Lung (tissue), 12 donors: ENCODE results near the gene KBTBD12. TPM values are rescaled to one million over a fixed set of nuclear protein-coding genes. Genes with fewer than 3 reads are reported as not detected.
"Not testable (repeated sequence)": the region's sequence is repeated elsewhere in the genome, so short reads cannot be mapped to it uniquely, and the experiment has no call there.

Source experiments
- ATAC-seq: fragments of 200-7000 bp; cut with Tn5 transposase; one replicate; pipeline ENCODE4 v1.9.1; 2020; ENCODE audit warnings: moderate number of reproducible peaks; ENCODE audit not compliant: insufficient read depth, low FRiP score
- DNase-seq, 3 donors: peaks; one replicate each; pipeline ENCODE4 v3.0.0-alpha.2; 2013 to 2017
- H3K27ac ChIP-seq, 2 donors: one replicate each; pipeline ENCODE4 v1.5.1; 2013; ENCODE audit warnings: mild to moderate bottlenecking in 2 of 2, moderate library complexity in 2 of 2, control low read depth in 1 of 2, inconsistent platforms in 1 of 2, low read depth in 1 of 2, low read length in 1 of 2
- H3K27me3 ChIP-seq, 3 donors: one replicate each; pipeline ENCODE4 v1.5.1; 2013; ENCODE audit warnings: low read length in 2 of 3; ENCODE audit not compliant: control insufficient read depth in 3 of 3, insufficient read depth in 3 of 3
- H3K36me3 ChIP-seq, 4 donors: one replicate each; pipeline ENCODE4 v1.5.1; 2013; ENCODE audit warnings: low read length in 4 of 4, mild to moderate bottlenecking in 1 of 4, moderate library complexity in 1 of 4; ENCODE audit not compliant: control insufficient read depth in 4 of 4, insufficient read depth in 4 of 4
- H3K4me1 ChIP-seq, 5 donors: one replicate each; pipeline ENCODE4 v1.5.1; 2013; ENCODE audit warnings: low read length in 5 of 5, mild to moderate bottlenecking in 2 of 5, moderate library complexity in 1 of 5; ENCODE audit not compliant: control insufficient read depth in 5 of 5, insufficient read depth in 5 of 5
- H3K4me3 ChIP-seq: one replicate; pipeline ENCODE4 v1.5.1; 2013; ENCODE audit warnings: mild to moderate bottlenecking, control low read depth, moderate library complexity
- H3K9ac ChIP-seq, 2 donors: one replicate each; pipeline ENCODE4 v1.5.1; 2013; ENCODE audit warnings: low read length in 2 of 2, control low read depth in 1 of 2; ENCODE audit not compliant: insufficient read depth in 1 of 2
- H3K9me3 ChIP-seq, 4 donors: one replicate each; pipeline ENCODE4 v1.5.1; 2013; ENCODE audit warnings: low read length in 3 of 4, mild to moderate bottlenecking in 1 of 4, moderate library complexity in 1 of 4; ENCODE audit not compliant: control insufficient read depth in 4 of 4, insufficient read depth in 3 of 4
- CTCF ChIP-seq: IDR thresholded peaks from 2 replicates; pipeline ENCODE4 v1.5.1; 2012; ENCODE audit warnings: mild to moderate bottlenecking; ENCODE audit errors: control extremely low read depth, extremely low read depth
- WGBS, 2 donors: extraction: QIAGEN DNeasy Blood & Tissue Kit; methylation state at CpG; one replicate each; pipeline ENCODE4 v1.1.7; 2013; 5-methylcytosine and 5-hydroxymethylcytosine counted together
- polyA plus RNA-seq, 2 donors: library from polyadenylated mRNA; stranded (reverse); fragments of 200-250 nt; gene quantifications; one replicate each; pipeline ENCODE4 v1.2.1, GENCODE V29; 2013
- total RNA-seq, 2 donors: library from RNA; depleted of rRNA in 1 of 2; stranded (reverse); fragments of >200 nt in 1 of 2; gene quantifications; one replicate each; pipeline ENCODE4 v1.2.1, GENCODE V29; 2014 to 2021
- donor health status: control.
- donor health status: control.
- donor health status: Bipolar disorder and iron deficiency.
- donor health status: healthy.
- donor health status: DM: yes; HTN: yes; CAD: no.

KBTBD12 gene
- total and polyA plus RNA-seq, 4 donors, result 0.29 to 3.1 (median 0.62) TPM

- no peak overlapping the region for H3K4me3 ChIP-seq
- H3K36me3 ChIP-seq, result no peaks in the 10 kb centered on the region
- peak; percentile 40 to 71 (median 53) for DNase-seq
- peaks cover 0 to 36% (median 9%) of the 10 kb centered on the region in 5 donors for H3K4me1 ChIP-seq
- 82 to 86% methylated on average over 4 of the region's 4 CpGs for WGBS, 2 donors
- H3K27ac ChIP-seq, result no peak overlapping the region
- no peaks in the 10 kb centered on the region for H3K9me3 ChIP-seq
- no peak overlapping the region for H3K9ac ChIP-seq
- peaks cover 0 to under 1% (median 0%) of the 10 kb centered on the region in 3 donors for H3K27me3 ChIP-seq
- ATAC-seq, result no peak
- no peak for TF ChIP-seq CTCF
Observed at GRCh38 chr3:127909646-127910045, 5.4 kb upstream of the KBTBD12 start.

- ATAC-seq (no peak), DNase-seq (peak; percentile 66 to 93 (median 88))
- no peak for TF ChIP-seq CTCF
- Histone ChIP-seq H3K4me1 (peaks cover 0 to 54% (median 11%) of the 10 kb centered on the region in 5 donors), H3K27ac (peak overlapping the region in 1 of 2 donors; percentile 20), H3K9ac (no peak overlapping the region), H3K27me3 (peaks cover 0 to 3% (median 0%) of the 10 kb centered on the region in 3 donors), H3K9me3 (no peaks in the 10 kb centered on the region), H3K36me3 (no peaks in the 10 kb centered on the region), H3K4me3 (no peak overlapping the region)
- 27 to 50% methylated on average over 8 of the region's 8 CpGs for WGBS, 2 donors
Observed at GRCh38 chr3:127911421-127911931, 3.6 kb upstream of the KBTBD12 start.

GRCh38 chr3:127913841-127914240 is 1.2 kb upstream of the KBTBD12 start:
- H3K4me3 ChIP-seq, H3K27ac ChIP-seq, H3K36me3 ChIP-seq, H3K27me3 ChIP-seq, H3K9me3 ChIP-seq, ATAC-seq, H3K9ac ChIP-seq, DNase-seq: not testable (repeated sequence)
- 95 to 100% methylated on average over 2 of the region's 2 CpGs for WGBS, 2 donors
- peaks cover 0 to 54% (median 11%) of the 10 kb centered on the region in 5 donors for H3K4me1 ChIP-seq

GRCh38 chr3:127914584-127914983 is 448 bp upstream of the KBTBD12 start:
- WGBS, 2 donors, result 48 to 76% methylated on average over 8 of the region's 8 CpGs
- no peaks in the 10 kb centered on the region for H3K9me3 ChIP-seq
- no peaks in the 10 kb centered on the region for H3K36me3 ChIP-seq
- peaks cover 0 to 50% (median 8%) of the 10 kb centered on the region in 5 donors for H3K4me1 ChIP-seq
- no peak for ATAC-seq
- DNase-seq, result no peak
- peak overlapping the region in 1 of 2 donors; percentile 72 for H3K9ac ChIP-seq
- no peak for TF ChIP-seq CTCF
- H3K27me3 ChIP-seq, result peaks cover 0 to 3% (median 0%) of the 10 kb centered on the region in 3 donors
- no peak overlapping the region for H3K27ac ChIP-seq
- H3K4me3 ChIP-seq, result peak overlapping the region; percentile 27
